ENCODE results near the gene LYRM1.

GRCh38 chr16:20865420-20866131 lies 35.0 kb upstream of the LYRM1 start:
- TF ChIP-seq, protein P1, sequence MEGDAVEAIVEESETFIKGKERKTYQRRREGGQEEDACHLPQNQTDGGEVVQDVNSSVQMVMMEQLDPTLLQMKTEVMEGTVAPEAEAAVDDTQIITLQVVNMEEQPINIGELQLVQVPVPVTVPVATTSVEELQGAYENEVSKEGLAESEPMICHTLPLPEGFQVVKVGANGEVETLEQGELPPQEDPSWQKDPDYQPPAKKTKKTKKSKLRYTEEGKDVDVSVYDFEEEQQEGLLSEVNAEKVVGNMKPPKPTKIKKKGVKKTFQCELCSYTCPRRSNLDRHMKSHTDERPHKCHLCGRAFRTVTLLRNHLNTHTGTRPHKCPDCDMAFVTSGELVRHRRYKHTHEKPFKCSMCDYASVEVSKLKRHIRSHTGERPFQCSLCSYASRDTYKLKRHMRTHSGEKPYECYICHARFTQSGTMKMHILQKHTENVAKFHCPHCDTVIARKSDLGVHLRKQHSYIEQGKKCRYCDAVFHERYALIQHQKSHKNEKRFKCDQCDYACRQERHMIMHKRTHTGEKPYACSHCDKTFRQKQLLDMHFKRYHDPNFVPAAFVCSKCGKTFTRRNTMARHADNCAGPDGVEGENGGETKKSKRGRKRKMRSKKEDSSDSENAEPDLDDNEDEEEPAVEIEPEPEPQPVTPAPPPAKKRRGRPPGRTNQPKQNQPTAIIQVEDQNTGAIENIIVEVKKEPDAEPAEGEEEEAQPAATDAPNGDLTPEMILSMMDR (IDR thresholded peaks at IDR 0.05; ENCODE audit: insufficient read depth, low read length, poor library complexity, severe bottlenecking) = no peak
- no peak for TF ChIP-seq EZH2phosphoT487 (conservative IDR thresholded peaks at IDR 0.05; ENCODE audit: low read length)
